Left ventricle myocardium superior (tissue), 1 donor: ENCODE data around the gene ADCY2. TPM values are rescaled to one million over a fixed set of nuclear protein-coding genes. Genes with fewer than 3 reads are reported as not detected.

Source experiments
- ATAC-seq: fragments of 200-7000 bp; cut with Tn5 transposase; one replicate; pipeline ENCODE4 v1.9.1; 2020; ENCODE audit warnings: mild to moderate bottlenecking, moderate library complexity
- DNase-seq: peaks from one replicate; pipeline ENCODE4 v3.0.0-alpha.2; 2020
- intact Hi-C: fragments of 100-400 bp; cut with micrococcal nuclease; formaldehyde crosslinking; loops from one replicate; pipeline ENCODE4 v1.11.0; 2022
- total RNA-seq: library from RNA; stranded (reverse); fragmentation: NEBNext Ultra II Directional; extraction: Animal tissue kit (Norgen Biotek cat#: 25700); gene quantifications from one replicate; pipeline ENCODE4 v1.2.1, GENCODE V29; 2021
- donor health status: DM: no; HTN: yes; CAD: no; lungs with severe emphysema.

Gene ADCY2
- total RNA-seq, 1 donor from 2014 or later, result 0.17 TPM

DNA sequence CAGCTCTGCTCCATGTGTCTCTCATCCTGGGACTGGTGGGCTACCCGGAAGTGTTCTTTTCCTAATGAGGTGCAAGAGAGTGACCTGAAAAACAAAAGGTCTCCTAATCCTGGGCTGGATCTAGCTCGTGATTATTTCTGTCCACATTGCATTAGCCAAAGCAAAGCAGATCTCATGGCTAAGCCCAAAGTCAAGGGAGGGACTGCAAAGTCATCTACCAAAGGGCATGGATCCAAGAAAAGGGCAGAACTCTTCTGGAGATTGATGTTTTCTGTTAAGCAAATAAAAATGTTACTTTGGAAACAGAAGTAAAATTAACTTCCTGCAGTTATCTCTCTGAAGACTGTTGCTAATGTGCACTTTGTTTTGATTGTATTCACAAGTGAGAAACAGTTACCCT, 229.8 kb downstream of the ADCY2 start:
- intact Hi-C loops, result no loop called here
- no peak for ATAC-seq
- no peak for DNase-seq

DNA sequence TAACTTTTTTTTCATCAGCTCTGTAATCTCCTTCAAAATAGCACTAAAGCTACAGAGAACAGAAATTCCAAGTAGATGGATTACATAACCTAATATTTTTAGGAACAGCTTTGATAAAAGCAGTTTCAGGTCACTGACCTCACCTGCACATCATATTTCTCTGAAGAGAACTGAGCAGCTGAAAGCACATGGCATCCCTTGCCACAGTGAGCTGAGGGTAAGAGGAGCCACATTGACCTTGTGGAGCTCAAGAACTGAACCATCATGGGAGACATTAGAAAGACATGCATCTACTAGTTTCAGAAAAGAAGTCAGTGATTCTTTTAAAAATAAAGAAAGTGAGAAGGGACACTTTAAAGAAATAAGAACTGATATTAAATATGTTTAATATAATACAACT, 232.3 kb downstream of the ADCY2 start:
- DNase-seq (no peak), ATAC-seq (no peak)
- intact Hi-C loops, result no loop called here

DNA sequence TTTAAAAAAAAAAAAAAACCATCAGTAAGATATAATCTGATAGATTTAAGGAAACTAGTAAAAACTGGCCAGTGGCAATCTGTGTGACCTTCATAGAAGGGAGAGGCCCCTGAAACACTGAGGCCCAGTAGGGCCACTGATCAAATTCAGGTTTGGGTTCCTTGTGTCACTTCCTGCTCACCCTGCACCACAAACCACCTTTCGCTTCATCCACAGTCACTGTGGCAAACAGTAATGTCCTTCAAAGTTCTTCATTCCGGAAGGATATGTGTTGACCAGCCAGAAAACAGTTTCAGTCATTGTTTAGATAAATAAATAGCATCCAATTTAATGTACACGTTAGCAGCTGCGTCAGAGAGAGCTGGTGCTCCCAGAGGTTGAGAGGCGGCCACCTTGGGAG, 232.9 kb downstream of the ADCY2 start:
- no peak for ATAC-seq
- intact Hi-C loops, result no loop called here
- DNase-seq, result no peak

DNA sequence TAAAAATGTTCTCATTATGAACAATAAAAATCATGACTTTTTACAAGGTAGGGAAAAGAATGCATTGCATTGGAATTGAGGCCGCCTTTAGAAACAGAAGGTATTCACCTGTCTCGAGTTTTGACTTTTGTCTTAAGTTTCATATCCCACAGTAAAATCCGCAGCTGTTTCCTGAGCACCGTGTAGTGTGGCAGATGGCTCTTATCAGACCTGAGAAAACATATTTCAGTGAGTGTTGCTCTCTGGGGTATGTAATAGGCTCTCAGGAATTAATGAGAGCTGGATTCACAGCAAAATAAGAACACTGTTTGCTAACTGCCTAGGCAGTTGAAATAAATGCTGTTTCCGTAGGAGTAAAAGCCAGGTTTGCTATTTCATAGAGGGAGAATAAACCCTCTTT, 233.6 kb downstream of the ADCY2 start:
- intact Hi-C loops, result no loop called here
- no peak for ATAC-seq

DNA sequence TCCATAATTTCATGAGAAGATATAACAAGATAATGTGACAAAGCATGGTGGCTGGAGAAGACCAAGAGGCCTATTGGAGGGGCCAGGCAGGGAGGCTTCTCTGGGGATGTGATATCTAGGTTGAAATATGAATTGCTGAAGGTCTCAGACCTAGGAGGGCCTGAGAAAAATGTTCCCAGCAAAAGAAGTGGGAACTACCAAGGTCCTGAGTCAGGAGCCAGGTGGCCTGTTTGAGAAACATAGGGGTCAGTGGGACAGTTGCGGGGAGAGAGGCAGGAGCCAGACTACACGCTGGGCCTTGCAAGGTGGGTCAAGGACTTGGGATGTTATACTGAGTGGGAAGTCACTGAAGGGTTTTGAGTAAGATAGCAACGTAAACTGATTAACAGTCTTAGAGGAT, 238.9 kb downstream of the ADCY2 start:
- intact Hi-C loops, result no loop called here
- no peak for ATAC-seq
- no peak for DNase-seq

More for the DNA sequence above, 233.6 kb downstream of the ADCY2 start:
- DNase-seq, result no peak

DNA sequence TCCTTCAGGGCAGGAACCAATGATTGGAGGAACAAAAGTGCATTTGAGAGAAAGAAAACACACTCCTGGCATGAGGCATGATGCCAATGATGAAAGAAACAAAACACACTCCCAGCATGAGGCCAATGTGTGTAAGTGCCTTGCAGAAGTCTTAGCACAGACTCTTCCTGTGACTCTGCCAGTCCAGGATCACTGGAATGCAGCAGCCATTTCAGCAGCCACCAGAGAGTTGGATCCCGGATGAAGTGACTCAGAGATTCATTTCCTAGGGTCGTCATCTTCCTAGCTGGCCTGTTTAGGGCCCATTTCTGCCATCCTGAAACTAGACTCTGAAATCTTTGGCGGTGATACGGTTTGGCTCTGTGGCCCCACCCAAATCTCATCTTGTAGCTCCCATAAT, 242.5 kb downstream of the ADCY2 start:
- no peak for ATAC-seq
- no peak for DNase-seq

DNA sequence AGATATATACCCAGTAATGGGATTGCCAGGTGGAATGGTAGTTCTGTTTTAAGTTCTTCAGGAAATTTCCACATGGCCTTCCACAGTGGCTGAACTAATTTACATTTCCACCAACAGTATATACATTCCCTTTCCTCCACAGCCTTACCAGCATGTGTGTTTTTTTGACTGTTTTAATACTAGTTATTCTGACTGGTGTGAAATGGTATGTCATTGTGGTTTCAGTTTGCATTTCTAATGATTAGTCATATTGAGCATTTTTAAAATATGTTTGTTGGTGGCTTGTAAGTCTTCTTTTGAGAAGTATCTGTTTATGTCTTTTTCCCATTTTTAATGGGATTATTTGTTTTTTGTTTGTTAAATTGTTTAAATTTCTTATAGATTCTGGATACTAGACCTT, 246.1 kb downstream of the ADCY2 start:
- no peak for DNase-seq
- intact Hi-C loops, result no loop called here
- no peak for ATAC-seq

More for the DNA sequence above, 242.5 kb downstream of the ADCY2 start:
- intact Hi-C loops, result no loop called here

DNA sequence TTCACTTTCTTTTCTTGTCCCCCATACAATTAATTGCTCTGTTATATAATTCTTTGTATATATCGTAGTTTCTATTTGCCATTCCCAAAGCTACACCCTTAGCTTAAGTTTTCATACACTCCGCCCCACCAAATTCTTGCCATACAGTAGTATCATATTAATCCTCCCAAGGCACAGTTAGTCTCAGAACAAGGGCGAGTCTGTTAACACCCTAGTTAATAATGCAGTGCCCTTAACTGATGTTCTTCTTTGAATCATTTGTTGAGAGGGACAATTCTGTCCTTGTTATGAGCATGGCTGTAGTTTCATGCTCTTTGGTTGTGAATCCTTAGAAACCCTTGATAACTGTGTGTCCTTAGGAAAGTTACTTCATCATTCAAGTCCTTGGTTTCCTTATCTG, 248.8 kb downstream of the ADCY2 start:
- DNase-seq (no peak), ATAC-seq (no peak)
- intact Hi-C loops, result no loop called here

DNA sequence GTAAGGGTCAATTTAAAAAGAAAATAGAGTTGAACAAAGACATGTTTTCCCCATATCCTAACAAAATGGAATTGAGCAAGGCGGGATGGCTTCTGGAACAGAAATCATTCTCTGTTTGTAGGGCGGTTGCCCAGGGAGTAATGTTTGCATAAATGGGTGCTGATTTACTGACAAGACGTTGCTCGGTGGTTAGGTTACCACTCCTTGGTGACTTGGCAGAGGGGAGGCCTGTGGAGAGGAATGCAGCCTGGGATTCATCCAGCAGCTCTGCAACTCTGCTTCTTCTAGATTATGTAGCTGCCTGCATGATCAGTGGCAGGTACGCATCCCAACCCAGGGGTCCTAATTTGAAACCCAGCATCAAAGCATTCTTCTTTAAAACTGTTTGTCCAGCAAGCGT, 254.8 kb downstream of the ADCY2 start:
- intact Hi-C loops, result no loop called here
- DNase-seq (no peak), ATAC-seq (no peak)

DNA sequence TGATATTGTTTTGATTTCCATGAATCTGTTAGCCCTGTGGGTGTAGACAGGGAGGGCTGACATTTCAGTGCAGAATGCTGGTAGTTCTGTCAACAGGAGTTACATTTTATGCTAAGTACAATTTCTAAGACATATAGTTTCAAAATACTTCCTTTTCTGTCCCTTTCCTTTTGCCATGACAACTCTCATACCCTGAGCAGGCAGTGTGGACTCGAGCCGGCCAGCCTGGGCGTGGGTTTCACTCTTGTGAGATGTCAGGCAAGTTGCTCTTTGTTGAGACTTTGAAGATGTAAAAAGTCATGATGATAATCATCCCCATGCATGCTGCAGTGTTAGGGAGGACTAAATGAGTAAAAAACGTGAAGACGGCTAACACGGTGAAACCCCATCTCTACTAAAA, 257.1 kb downstream of the ADCY2 start:
- DNase-seq, result no peak
- intact Hi-C loops, result no loop called here
- no peak for ATAC-seq

DNA sequence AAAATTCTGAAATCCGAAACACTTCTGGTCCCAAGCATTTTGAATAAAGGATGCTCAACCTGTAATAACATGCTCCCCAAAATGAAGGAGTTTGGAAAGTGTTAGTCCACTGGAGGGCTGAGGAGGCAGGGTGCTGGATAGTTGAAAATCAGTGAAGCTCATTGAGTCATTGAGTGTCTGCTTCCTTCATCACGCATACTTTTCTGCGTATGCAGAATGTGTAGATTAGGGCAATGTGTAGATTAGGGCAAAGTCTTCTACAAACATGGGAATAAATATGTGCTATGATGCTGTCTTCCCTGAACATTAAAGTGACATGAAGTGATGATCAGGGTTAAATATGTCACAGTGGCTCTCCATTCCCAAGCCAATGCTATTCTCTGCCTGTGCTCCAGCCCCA, 261.2 kb downstream of the ADCY2 start:
- intact Hi-C loops, result no loop called here
- ATAC-seq (no peak), DNase-seq (no peak)

DNA sequence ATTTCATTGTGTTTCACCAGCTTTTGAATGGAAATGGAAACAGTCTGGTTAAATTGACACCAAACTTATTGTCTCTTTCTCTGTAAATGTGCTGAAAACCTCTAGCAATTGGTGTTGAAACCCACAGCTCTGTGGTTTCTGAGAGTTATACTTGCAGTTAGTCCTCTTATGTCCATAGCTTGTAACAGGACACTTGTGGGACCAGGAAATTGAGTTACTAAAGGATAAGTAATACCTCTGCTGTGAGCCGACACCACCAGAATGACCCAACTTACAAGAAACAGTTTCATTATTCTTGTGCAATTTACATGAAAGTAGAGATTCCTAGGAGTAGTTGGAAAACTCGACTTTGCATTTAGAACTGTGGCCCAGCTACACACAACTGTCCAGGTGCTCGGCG, 263.5 kb downstream of the ADCY2 start:
- intact Hi-C loops, result no loop called here
- ATAC-seq, result no peak
- no peak for DNase-seq

DNA sequence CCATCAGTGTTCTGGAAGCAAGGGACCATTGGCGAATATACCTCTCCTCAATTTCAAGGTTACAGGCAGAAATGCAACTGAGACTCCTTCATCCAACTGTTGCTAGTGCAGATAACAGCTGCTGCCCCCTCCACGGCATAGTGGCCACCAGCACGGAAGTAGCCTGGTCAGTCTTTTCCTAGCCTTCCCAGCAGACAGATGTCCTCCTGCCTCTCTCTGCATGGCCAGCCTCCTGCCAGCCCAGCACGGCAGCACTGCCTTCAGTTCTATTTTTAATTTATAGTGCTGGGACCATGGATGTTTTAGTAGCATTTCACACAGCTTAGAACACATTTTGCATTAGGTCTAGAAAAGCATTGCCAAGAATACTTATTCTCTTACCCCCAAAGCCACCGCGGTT, 266.4 kb downstream of the ADCY2 start:
- ATAC-seq (no peak), DNase-seq (no peak)
- intact Hi-C loops, result no loop called here

DNA sequence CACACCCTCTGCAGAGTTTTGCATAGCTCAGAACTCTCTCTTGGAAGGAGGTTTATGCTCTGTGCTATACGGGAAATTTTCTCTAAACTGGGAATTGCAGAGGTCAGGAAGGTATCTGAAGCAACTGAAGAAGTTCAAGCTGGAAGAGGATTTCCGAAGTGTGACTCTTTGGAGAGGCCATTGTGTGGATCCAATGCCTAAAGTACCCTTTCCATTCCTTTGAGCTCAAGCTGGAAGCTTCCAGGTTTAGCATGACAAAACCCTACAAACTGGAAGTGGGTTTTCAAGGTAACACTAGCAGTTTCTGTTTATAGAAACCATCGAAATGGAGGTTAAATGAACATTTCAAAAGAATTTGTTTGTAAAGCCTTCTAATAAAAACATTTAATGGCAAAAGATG, 267.9 kb downstream of the ADCY2 start:
- no peak for ATAC-seq
- no peak for DNase-seq
- intact Hi-C loops, result no loop called here

DNA sequence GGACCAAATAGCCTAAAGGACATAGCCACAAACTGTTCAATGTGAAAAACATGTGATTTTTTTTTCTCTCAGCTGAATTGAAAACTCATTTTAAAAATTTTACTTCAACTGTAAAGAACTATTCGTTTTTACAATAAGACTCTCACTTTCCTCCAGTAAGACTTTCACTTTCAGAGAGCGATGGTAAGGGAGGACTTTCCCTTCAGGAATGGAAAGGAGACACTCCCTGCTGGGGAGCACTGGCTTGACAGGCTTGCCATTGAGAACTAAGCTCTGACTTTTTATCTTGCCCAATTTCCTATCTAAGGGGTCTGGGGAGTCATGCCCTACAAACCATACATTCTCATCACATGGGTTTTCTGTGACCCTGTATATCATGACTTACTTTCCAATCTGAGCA, 268.3 kb downstream of the ADCY2 start:
- DNase-seq, result no peak
- ATAC-seq, result no peak
- intact Hi-C loops, result no loop called here

DNA sequence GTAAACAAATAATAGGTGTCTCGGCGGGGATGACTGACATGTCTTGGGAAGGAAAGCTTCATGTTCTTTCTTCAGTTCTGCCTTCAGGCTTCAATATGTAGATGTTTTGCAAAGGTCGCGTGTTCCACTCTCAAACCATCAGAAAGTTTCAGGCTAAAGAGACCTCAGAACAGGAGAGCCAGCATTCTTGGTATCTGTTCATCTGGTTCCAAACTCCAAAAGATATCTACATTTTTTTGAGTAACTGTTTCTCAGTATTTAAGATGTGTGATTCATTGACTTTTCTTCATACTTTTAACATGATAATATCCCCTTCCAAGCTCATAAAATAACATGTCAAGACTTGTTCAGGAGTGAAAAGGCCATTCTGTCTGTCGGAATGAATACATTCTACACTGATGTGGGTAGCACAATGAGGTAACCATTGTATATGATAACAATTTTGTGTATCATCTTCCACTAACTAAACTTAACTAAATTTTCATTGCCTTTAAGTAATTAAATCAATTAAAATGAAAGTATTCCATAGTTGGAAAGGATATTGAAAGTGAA, 271.4 kb downstream of the ADCY2 start:
- DNase-seq (no peak), ATAC-seq (no peak)
- intact Hi-C loops, result no loop called here

DNA sequence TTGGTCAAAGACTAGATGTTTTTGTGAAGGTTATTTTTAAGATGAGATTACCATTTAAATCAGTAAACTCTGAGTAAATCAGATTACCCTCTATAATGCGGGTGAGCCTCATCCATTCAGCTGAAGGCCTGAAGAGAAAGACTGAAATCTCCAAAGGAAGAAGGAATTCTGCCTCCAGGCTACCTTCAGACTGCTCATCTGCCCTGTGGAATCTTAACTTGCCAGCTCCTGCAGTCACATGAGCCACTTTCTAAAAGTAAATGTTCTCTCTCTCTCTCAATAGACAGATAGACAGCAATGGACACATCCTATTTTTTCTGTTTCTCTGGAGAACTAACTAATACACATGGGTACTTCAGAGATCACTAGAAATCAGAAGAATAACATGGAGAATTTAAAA, 272.2 kb downstream of the ADCY2 start:
- intact Hi-C loops, result no loop called here
- no peak for ATAC-seq
- no peak for DNase-seq

DNA sequence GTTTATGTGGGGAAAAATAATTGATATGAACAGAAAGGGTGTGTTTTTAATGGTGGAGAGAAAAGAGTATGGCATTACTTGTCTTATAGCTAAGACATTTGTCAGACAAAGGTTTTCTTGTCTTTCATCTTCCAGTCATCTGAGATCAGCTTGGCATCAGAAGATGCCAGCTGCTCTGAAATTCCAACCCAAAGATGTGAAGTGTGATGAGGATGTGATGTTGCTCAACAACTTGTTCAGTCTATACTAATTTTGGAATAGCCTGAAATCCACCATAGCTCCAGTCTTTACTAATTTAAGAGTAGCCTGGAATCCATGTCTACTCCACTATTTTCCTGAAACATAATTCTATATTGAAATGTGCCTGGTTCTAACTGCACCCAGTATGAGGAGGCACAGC, 272.7 kb downstream of the ADCY2 start:
- no peak for DNase-seq
- intact Hi-C loops, result no loop called here
- no peak for ATAC-seq

DNA sequence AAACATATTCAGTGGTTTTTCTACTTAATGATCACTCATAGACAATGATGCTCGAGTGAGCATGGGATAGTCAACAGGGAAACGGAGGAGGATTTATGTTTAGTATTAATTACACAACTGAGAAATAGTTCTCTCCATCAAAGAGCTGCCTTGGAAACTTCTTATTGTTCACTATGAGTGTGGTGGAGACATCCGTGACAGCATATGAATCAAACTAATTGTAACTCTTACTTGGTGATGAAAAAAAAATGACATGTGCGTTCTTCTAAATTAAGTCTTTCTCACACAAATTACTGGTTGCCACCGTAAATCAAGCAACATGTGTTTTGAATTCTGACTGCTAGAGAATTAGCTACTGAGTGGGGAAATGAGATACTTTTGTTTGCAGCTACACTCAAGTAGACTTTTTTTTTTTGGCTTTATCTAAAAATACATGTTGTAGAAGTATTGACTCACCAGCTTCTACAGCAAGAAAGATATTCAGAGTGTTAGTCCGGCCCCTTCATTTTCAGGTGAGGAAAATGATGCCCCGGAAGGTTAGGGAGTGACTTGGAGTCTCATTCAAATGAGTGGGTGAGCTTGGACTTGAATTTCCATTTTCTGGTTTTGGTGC, 275.5 kb downstream of the ADCY2 start:
- no peak for ATAC-seq

DNA sequence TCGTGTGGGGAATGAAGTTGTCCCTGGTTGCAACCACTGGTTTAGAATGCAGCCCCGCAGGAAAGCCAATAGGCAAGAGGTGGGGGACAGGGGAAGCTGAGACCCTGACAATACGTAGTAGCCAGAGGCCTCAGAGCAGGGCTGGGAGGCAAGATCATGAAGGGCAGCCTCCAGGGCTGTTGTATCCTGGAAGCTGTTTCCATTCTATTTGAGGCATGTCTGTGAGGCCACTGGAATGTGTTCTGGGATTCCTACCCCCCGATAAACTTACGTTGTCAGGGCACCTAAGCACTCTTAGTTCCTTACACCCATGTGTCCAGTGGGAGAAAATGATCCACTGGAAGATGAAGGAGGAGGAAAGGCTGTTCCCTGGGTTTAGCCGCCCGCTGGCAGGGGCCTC, 277.7 kb downstream of the ADCY2 start:
- no peak for ATAC-seq
- no peak for DNase-seq
- intact Hi-C loops, result no loop called here

More for the DNA sequence above, 275.5 kb downstream of the ADCY2 start:
- DNase-seq, result no peak
- intact Hi-C loops, result no loop called here

DNA sequence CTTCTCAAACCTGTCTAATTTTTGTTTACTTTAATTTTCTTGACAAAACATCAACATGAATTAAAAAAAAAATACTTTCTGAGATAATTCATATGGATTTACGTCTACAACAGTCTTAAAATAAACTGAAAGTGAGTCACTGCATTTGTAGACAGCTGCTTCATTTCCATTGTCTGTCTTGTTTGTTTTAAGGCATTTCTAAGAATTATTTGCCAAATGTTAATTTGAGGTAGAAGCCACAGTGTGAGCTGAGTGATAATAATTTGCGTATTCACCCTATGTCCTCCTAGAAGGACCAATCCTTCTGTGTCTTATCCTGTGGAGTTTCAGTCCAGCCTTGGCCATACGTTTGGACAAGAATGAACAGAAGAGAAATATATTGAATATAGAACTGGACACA, 280.5 kb downstream of the ADCY2 start:
- intact Hi-C loops, result no loop called here
- ATAC-seq (no peak), DNase-seq (no peak)

DNA sequence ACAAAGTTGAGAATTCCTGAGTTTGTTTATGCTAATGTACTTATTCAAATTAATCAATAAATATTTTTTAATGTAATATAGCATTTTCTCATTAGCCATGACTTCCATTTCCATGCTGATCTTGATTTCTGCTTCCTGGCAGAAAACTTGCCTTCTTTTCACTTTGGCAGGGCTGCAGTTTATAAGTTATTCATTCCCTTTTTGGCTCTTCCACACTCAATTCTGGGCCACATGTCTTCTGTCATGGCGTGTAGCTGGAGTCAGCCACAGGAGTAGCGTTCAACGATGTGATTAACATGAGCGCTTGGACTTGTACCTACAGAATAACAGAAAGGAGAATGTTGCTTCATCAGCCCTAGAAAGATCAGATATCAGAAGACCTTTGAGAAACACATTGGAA, 282.1 kb downstream of the ADCY2 start:
- DNase-seq (no peak), ATAC-seq (no peak)
- intact Hi-C loops, result no loop called here
